ENCODE data around the gene C3orf18.
A peak's percentile ranks its signal among the peaks of the same experiment; 100 is the strongest.

C3orf18 gene

DNA sequence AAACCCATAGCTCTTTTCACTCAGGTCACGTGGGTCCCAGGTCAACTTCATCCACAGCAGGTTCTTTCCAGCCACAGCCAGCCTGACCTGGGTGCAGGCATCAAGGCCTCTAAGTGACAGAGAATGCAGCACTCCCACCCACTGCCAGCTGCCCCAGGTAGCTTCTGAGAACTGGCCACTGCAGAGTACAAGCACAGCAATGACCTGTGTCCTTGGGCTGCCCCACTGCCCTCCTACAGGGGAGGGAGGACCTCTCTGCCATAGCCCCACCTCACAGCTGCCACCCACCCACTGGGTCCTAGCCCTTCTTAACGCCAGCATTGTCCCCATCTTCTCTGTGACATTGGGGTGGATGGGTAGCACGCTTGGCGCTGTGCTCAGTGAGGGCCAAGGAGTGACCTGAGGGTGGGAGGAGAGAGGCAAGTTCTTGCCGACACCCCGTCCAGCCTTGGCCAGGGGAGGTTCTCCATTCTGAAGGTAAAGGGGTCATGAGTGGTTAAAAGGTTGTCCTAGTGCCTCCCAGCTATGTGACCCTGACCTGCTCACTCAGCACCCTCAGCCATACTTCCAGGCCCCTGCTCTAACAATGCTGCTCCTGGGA lies 31.7 kb upstream of the C3orf18 start:
- no peak overlapping the region for H3K9ac ChIP-seq (ENCODE audit: low read length)
- no peak overlapping the region for H2AFZ ChIP-seq (ENCODE audit: low read depth, low read length)
- H4K20me1 ChIP-seq (ENCODE audit: insufficient read depth, low read length): no peaks in the 10 kb centered on the region

DNA sequence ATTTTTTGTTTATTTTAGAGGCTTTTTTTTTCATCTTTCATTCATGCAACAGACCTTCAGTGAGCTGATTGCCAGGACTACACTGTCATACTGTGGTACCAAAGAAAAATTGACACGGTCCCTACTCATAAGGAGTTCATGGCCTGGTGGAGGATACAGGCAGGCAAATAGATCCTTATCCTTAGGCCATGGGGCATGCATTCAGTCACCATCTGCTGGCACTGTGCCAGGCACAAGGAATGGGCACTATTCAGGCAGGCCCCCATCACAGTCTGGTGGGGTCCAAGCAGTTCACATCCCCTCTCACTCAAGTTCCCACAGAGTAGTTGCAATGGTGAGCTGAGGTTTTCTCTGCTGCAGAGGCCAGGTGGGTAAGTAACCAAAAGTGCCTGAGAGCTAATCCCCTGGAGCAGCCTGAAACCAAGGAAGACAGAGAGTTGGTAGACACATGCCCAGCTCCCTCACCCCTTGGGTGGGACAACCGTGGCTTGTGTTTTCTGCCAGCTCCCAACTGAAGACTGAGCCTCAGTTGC lies 26.8 kb upstream of the C3orf18 start:
- Histone ChIP-seq H3K4me3 (ENCODE audit: low read length) (no peak overlapping the region), H3K27me3 (ENCODE audit: low read depth, low read length) (no peaks in the 10 kb centered on the region), H4K20me1 (ENCODE audit: insufficient read depth, low read length) (no peaks in the 10 kb centered on the region), H3K79me2 (ENCODE audit: low read length) (no peaks in the 10 kb centered on the region), H3K9me3 (ENCODE audit: insufficient read depth, low read length) (no peaks in the 10 kb centered on the region), H3K27ac (ENCODE audit: low read length) (no peak overlapping the region), H3K4me2 (ENCODE audit: low read length) (no peak overlapping the region), H2AFZ (ENCODE audit: low read depth, low read length) (no peak overlapping the region), H3K36me3 (replicated peaks; ENCODE audit: low read depth, low read length) (no peaks in the 10 kb centered on the region), H3K9ac (ENCODE audit: low read length) (no peak overlapping the region), H3K4me1 (ENCODE audit: low read length) (peaks cover 30% of the 10 kb centered on the region)
- TF ChIP-seq, protein P1, sequence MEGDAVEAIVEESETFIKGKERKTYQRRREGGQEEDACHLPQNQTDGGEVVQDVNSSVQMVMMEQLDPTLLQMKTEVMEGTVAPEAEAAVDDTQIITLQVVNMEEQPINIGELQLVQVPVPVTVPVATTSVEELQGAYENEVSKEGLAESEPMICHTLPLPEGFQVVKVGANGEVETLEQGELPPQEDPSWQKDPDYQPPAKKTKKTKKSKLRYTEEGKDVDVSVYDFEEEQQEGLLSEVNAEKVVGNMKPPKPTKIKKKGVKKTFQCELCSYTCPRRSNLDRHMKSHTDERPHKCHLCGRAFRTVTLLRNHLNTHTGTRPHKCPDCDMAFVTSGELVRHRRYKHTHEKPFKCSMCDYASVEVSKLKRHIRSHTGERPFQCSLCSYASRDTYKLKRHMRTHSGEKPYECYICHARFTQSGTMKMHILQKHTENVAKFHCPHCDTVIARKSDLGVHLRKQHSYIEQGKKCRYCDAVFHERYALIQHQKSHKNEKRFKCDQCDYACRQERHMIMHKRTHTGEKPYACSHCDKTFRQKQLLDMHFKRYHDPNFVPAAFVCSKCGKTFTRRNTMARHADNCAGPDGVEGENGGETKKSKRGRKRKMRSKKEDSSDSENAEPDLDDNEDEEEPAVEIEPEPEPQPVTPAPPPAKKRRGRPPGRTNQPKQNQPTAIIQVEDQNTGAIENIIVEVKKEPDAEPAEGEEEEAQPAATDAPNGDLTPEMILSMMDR (IDR thresholded peaks at IDR 0.05; ENCODE audit: low read depth, low read length): no peak
- no peak for TF ChIP-seq EZH2phosphoT487 (IDR thresholded peaks at IDR 0.05; ENCODE audit: low read depth)

More for the DNA sequence above, 31.7 kb upstream of the C3orf18 start:
- H3K79me2 ChIP-seq (ENCODE audit: low read length): no peaks in the 10 kb centered on the region
- H3K4me1 ChIP-seq (ENCODE audit: low read length): peaks cover 23% of the 10 kb centered on the region
- H3K36me3 ChIP-seq (replicated peaks; ENCODE audit: low read depth, low read length): no peaks in the 10 kb centered on the region
- no peak overlapping the region for H3K4me2 ChIP-seq (ENCODE audit: low read length)
- no peak overlapping the region for H3K4me3 ChIP-seq (ENCODE audit: low read length)
- no peaks in the 10 kb centered on the region for H3K27me3 ChIP-seq (ENCODE audit: low read depth, low read length)
- no peak overlapping the region for H3K27ac ChIP-seq (ENCODE audit: low read length)
- H3K9me3 ChIP-seq (ENCODE audit: insufficient read depth, low read length): no peaks in the 10 kb centered on the region
- TF ChIP-seq, protein P1 (IDR thresholded peaks at IDR 0.05; ENCODE audit: low read depth, low read length): no peak
- no peak for TF ChIP-seq EZH2phosphoT487 (IDR thresholded peaks at IDR 0.05; ENCODE audit: low read depth)

DNA sequence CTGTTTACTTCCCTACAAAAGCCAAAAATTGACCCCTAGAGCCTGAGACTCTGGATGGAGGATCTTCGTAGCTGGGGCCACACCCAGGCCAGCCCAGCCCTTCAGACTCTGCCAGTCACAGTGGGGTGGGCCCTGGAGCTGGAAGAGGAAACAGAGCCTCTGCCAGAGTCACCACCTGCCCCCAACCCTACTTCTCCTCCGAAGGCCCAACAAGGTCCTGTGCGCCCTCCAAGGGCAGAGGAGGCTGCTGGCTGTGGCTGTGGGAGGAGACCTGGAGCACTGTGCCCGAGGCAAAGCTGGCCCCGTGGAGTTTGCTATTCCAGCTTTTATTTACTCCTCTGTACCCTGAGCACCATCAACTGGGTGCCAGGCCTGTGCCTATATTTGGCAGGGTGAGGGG lies 25.0 kb upstream of the C3orf18 start:
- Histone ChIP-seq H4K20me1 (ENCODE audit: insufficient read depth, low read length) (no peaks in the 10 kb centered on the region), H3K9me3 (ENCODE audit: insufficient read depth, low read length) (no peaks in the 10 kb centered on the region), H3K4me3 (ENCODE audit: low read length) (no peak overlapping the region), H3K27me3 (ENCODE audit: low read depth, low read length) (no peaks in the 10 kb centered on the region), H3K4me2 (ENCODE audit: low read length) (no peak overlapping the region), H3K9ac (ENCODE audit: low read length) (no peak overlapping the region), H3K4me1 (ENCODE audit: low read length) (peaks cover 47% of the 10 kb centered on the region), H3K27ac (ENCODE audit: low read length) (no peak overlapping the region), H3K36me3 (replicated peaks; ENCODE audit: low read depth, low read length) (no peaks in the 10 kb centered on the region), H3K79me2 (ENCODE audit: low read length) (no peaks in the 10 kb centered on the region), H2AFZ (ENCODE audit: low read depth, low read length) (no peak overlapping the region)
- TF ChIP-seq, protein P1 (IDR thresholded peaks at IDR 0.05; ENCODE audit: low read depth, low read length): no peak
- no peak for TF ChIP-seq EZH2phosphoT487 (IDR thresholded peaks at IDR 0.05; ENCODE audit: low read depth)

DNA sequence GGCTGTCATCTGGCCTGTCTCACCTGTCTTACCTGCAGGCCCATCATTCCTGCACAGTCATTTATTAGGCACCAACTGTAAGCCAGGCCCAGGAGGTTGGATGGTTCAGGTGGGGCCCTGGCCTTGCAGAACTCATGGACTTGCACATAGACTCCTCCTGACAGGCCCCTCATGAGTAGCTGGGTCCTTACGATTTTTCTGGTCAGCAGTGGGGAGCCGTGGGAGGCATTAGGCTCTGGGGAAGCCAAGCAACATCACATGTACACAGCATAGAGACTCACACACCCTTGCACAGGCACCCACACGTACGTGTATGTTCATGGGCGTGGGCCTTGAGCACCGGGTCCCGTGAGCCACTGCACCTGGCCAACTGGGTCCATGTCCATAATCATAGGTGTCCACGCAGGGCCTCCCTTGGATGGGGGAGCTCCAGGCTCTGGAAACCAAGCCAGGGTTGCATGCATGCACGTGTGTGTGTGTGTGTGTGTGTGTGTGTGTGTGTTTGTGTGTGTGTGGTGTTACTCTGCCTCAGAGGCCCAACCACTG lies 23.7 kb upstream of the C3orf18 start:
- no peaks in the 10 kb centered on the region for H3K79me2 ChIP-seq (ENCODE audit: low read length)
- no peak for TF ChIP-seq EZH2phosphoT487 (IDR thresholded peaks at IDR 0.05; ENCODE audit: low read depth)
- TF ChIP-seq, protein P1 (IDR thresholded peaks at IDR 0.05; ENCODE audit: low read depth, low read length): no peak
- H3K4me3 ChIP-seq (ENCODE audit: low read length): peak overlapping the region; percentile 33; the same call in 1 of the 2 replicates
- peak overlapping the region; percentile 74 for H3K4me2 ChIP-seq (ENCODE audit: low read length)
- H3K36me3 ChIP-seq (replicated peaks; ENCODE audit: low read depth, low read length): no peaks in the 10 kb centered on the region
- H3K27me3 ChIP-seq (ENCODE audit: low read depth, low read length): no peaks in the 10 kb centered on the region
- H3K9ac ChIP-seq (ENCODE audit: low read length): peak overlapping the region; percentile 50; the same call in 1 of the 2 replicates
- H4K20me1 ChIP-seq (ENCODE audit: insufficient read depth, low read length): no peaks in the 10 kb centered on the region
- no peaks in the 10 kb centered on the region for H3K9me3 ChIP-seq (ENCODE audit: insufficient read depth, low read length)
- peak overlapping the region; percentile 92 for H3K27ac ChIP-seq (ENCODE audit: low read length)
- peaks cover 47% of the 10 kb centered on the region for H3K4me1 ChIP-seq (ENCODE audit: low read length)
- 0 out of 2 replicates have a peak overlapping the region, but pooled peaks have one; percentile 37 for H2AFZ ChIP-seq (ENCODE audit: low read depth, low read length)
